Measurements from ENCODE around the gene TNS4.
A peak's percentile ranks its signal among the peaks of the same experiment; 100 is the strongest.

TNS4 gene

GRCh38 chr17:40516581-40517285 is 15.3 kb upstream of the TNS4 start:
- DNase-seq = peak; percentile 21

DNA sequence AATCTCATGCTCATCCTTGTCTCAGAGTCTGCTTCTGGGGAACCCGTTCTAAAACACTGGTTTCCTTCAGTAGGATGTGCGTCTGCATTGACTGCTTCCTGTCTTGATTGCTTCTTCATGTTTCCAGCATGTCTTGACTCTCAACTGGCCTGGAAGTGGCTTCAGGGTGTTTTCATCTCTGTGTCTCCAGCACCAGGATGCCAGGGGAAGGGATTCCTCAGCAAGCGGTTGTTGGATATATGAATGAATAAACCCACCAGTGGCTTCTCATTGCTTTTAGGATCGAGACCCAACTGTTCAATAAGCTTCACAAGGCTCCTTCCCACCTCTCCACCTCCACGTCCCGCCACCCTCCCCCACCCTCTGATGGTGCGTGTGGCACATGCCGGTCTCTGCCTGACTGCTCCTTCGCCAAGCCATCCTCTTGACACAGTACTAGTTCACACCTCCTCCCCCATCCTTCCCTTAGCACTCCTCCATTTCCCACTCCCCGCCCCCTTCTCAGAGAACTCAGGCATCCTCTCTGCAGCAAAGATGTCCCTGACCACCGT is 14.1 kb upstream of the TNS4 start:
- DNase-seq = no peak

- no peak for DNase-seq
Measured at GRCh38 chr17:40515011-40515410, 13.6 kb upstream of the TNS4 start.

DNA sequence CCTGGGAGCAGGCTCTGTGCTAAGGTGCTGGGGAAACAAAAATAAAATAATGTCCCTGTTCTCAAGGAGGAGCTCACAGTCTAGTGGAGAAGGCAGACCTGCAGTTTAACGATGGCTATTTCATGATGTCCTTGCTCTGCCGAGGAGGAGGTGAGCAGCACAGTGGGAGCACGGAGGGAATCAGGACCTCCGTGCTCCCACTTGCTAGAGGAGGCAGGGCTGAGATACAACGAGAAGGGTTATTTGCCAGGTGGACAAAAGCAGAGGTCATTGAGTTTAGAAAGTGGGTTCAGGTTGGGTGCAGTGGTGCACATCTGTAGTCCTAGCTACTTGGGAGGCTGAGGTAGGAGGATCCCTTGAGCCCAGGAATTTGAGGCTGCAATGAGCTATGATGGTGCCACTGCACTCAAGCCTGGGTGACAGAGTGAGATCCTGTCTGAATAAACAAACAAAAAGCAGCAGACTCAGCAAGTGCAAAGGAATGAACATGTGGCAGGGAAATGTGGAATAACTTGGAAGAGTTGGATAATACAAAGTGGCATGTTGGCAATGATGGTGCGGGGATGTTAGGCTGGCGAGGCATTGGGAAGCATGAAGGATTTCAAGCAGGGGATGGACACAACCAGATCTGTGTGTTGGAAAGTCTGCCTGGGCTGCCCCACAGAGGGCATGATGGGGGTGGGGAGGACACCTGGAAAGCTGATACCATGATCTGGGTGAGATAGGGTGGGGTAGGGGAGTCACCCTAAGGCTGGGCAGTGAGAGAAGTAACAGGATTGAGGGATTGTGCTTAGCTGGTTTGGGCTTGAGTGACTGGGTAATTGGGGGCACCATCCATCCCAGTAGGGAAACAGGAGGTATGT is 12.8 kb upstream of the TNS4 start:
- DNase-seq = no peak

GRCh38 chr17:40511667-40512220 is 10.3 kb upstream of the TNS4 start:
- no peak for DNase-seq

DNA sequence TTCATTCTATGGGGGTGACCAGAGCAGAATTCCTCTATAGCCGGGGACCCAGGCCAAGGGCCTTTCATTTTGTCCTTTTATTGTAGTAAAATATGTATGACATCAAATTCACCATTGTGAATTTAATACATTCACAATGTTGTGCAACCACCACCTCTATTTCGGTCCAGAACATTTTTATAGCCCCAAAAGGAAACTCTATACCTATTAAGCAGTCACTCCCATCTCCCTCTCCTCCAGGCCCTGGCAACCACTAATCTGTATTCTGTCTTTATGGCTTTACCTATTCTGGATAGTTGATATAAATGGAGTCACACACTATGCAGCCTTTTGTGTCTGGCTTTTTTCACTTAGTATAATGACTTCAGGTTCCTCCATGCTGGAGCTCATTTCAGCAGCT is 9.7 kb upstream of the TNS4 start:
- DNase-seq = no peak

- DNase-seq = no peak
Measured at GRCh38 chr17:40510328-40510648, 8.9 kb upstream of the TNS4 start.

- no peak for DNase-seq
Measured at GRCh38 chr17:40509626-40510327, 8.4 kb upstream of the TNS4 start.

DNA sequence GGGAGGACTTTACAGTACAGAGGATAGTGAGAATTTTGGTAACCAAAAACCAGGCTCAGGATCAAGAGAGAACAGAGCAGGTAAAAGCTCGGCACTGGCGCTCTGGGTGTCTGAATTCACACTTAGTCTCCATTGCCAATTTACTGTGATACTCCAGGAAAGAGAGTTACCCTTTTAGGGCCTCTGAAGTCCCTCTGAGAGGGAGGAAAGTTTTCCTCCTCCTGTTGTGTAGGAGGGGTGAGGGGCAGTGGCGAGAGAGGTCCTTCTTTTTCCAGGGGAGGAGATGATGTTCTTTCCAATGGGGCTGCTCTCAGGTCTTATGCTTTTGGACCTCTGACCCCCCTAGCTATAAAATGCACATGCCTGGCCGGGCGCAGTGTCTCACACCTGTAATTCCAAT is 5.4 kb upstream of the TNS4 start:
- DNase-seq = no peak

GRCh38 chr17:40503154-40503553 is 1.7 kb upstream of the TNS4 start:
- no peak for DNase-seq

DNA sequence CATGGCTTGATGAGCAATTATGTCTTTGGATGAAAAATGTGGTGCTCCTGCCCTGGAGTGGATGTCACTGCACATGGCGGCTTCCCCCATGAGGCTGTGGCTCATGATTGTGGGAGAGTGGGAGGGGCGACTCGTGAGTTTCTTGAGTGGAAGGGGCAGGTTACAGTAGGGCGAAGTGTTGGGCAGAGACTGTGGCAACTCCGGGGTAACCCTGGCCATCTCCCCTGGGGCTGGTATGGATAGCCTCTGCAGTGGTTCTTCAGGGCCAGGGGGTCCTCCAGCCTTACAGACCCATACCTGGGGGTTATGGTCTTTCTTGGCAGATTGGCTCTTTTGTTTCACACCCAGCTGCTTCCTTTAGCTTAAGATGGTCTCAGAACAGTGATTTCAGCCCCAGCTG is 1.3 kb upstream of the TNS4 start:
- DNase-seq = no peak

DNA sequence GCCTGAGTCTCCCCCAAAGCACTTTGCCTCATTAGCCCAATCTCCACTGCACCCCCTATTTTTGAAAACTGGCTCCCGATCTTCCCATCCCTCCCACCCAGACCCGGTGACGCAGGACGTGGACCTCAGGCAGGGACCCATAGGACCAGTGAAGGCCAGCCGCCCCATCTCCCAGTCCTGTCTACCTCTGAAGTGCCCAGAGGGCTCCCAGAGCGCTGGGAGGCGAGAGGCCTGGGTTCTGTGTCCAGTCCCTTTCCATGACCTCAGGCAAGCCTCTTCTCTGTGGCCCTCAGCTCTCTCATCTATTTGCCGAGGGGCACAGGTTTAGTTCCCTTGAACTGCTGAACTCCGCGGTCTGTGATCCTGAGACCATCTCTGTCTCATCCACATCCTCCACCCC is 714 bp downstream of the TNS4 start:
- no peak for DNase-seq

- DNase-seq = no peak
Measured at GRCh38 chr17:40500190-40500589, 1.2 kb downstream of the TNS4 start.

DNA sequence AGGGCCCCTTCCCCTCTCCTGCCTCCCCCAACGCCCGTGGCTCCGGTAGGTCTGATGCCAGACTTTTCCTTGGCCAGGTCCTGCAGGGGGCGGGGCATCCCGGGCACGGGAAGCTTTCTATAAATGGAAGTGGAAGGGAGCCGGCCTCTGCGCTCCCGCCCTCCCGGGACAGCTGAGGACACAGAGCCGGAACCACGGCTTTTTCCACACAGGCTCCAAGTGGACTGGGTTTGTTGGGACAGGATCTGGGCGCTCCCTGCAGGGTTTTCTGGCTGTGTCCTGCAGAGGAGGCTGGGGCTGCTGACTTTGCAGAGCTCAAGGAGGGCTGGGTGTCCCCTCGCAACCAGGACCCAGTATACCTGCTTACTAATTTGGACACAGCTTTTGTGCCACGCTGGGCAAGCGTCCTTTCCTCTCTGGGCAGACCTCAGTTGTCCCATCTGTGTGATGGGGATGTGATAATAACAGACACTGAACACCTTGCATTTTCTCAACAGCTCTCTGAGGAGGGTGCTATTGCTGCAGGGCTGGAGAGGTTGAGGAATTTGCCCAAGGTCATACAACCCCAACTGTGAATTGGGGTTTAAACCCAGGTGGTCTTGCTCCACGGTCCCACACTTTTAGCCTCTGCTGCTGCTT is 1.8 kb downstream of the TNS4 start:
- no peak for DNase-seq

- DNase-seq = no peak
Measured at GRCh38 chr17:40498281-40499084, 2.9 kb downstream of the TNS4 start.

DNA sequence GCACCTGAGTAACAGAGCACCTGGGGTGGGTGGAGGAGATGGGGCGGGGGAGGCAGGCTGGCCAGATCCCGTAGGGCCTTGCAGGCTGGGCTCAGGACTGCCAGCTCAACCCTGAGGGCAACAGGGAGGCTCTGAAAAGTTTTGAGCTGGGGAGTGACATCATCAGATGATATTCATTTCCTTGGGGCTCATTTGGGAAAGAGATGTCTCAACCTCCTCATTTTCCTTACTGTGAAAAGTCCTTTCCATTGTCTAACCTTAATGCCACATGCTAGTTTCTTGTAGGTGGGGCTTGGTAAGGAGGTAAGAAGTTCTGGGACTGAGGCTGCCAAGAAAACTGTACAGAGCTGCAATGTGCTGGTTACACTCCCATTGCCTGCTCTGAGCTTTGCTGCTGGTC is 3.7 kb downstream of the TNS4 start:
- no peak for DNase-seq

GRCh38 chr17:40496634-40497420 is 4.6 kb downstream of the TNS4 start:
- DNase-seq = no peak

- DNase-seq = no peak
Measured at GRCh38 chr17:40496170-40496569, 5.3 kb downstream of the TNS4 start.

- no peak for DNase-seq
Measured at GRCh38 chr17:40495140-40495539, 6.3 kb downstream of the TNS4 start.

GRCh38 chr17:40493697-40494096 is 7.7 kb downstream of the TNS4 start:
- DNase-seq = no peak

DNA sequence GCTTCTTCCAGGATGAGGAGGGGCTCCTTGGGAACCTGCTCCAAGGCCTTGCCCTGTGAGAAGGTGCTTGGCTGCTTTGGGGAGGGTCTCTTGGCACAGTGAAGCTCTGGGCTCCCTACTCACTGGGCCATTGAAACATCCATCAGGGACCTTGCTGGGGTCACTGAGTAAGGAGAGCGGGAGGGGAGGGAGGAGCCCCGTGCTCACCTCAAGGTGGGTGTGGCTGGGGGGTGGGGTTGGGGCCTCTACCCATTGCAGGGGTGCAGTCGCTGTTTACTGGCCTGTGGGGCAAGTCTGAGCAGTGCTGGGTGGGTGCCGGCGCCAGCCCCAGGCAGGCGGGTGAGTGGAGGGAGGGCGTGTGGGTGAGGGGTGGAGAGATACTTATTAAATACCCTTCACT is 9.9 kb downstream of the TNS4 start:
- DNase-seq = no peak

Measured in activated naive CD4-positive, alpha-beta T cell treated with anti-CD3 and anti-CD28 coated beads, Interleukin-2, amount 50 U/mL, for 16 hours (primary cell).